Suprapubic skin (tissue), 4 donors: ENCODE results near the gene EMC1. TPM values are rescaled to one million over a fixed set of nuclear protein-coding genes. Genes with fewer than 3 reads are reported as not detected.

ENCODE experiments used
- DNase-seq, 2 donors: peaks; one replicate each; pipeline ENCODE4 v3.0.0-alpha.2; 2019; ENCODE audit warnings: low spot score in 2 of 2
- H3K27ac ChIP-seq: fragments of 200-600 bp; sonication (generic); one replicate; pipeline ENCODE4 v1.5.1; 2019
- H3K27me3 ChIP-seq: fragments of 200-600 bp; sonication (generic); one replicate; pipeline ENCODE4 v1.5.1; 2019
- H3K36me3 ChIP-seq: fragments of 200-600 bp; sonication (generic); one replicate; pipeline ENCODE4 v1.5.1; 2019
- H3K4me1 ChIP-seq: fragments of 200-600 bp; sonication (generic); one replicate; pipeline ENCODE4 v1.5.1; 2019
- H3K4me3 ChIP-seq: fragments of 200-600 bp; sonication (generic); one replicate; pipeline ENCODE4 v1.5.1; 2019; ENCODE audit warnings: mild to moderate bottlenecking
- H3K9me3 ChIP-seq: fragments of 200-600 bp; sonication (generic); one replicate; pipeline ENCODE4 v1.5.1; 2019
- CTCF ChIP-seq, 2 donors: fragments of 200-600 bp in 1 of 2; fragments of 450-650 bp in 1 of 2; sonication (generic) in 1 of 2; IDR thresholded peaks; one replicate each; pipeline ENCODE4 v1.5.1; 2016 to 2019; ENCODE audit warnings: antibody characterized with exemption in 2 of 2, mild to moderate bottlenecking in 1 of 2, moderate library complexity in 1 of 2
- EP300 ChIP-seq: sonication (generic); formaldehyde crosslinking; IDR thresholded peaks from one replicate; pipeline ENCODE4 v1.6.1; 2017; ENCODE audit warnings: antibody characterized with exemption
- POLR2A ChIP-seq, 2 donors: fragments of 450-650 bp; IDR thresholded peaks; one replicate each; pipeline ENCODE4 v1.6.1; 2017; ENCODE audit warnings: antibody characterized with exemption in 2 of 2, mild to moderate bottlenecking in 2 of 2, moderate library complexity in 2 of 2
- POLR2AphosphoS5 ChIP-seq, 3 donors: sonication (generic); formaldehyde crosslinking; IDR thresholded peaks; one replicate each; pipeline ENCODE4 v1.6.1; 2017; ENCODE audit warnings: antibody characterized with exemption in 3 of 3
- WGBS: methylation state at CpG from one replicate; pipeline ENCODE4 v1.1.5; 2018; 5-methylcytosine and 5-hydroxymethylcytosine counted together
- total RNA-seq, 4 donors: library from RNA; depleted of rRNA; stranded (reverse); fragments of >200 nt; gene quantifications; one replicate each; pipeline ENCODE4 v1.1.0, GENCODE V29; 2016

EMC1 gene
- total RNA-seq, 4 donors from 2014 or later = 33.5 to 83.4 (median 48.9) TPM

- peaks cover 7% of the 10 kb centered on the region for H3K4me1 ChIP-seq
- peaks cover 71% of the 10 kb centered on the region for H3K36me3 ChIP-seq
- no peak overlapping the region for H3K4me3 ChIP-seq
- TF ChIP-seq EP300 (no peak), CTCF (IDR thresholded peaks at IDR 0.05) (no peak), POLR2A (IDR thresholded peaks at IDR 0.05) (no peak), POLR2AphosphoS5 (IDR thresholded peaks at IDR 0.05) (no peak)
- no peaks in the 10 kb centered on the region for H3K27me3 ChIP-seq
- no peak for DNase-seq
- WGBS = 74% methylated on average over 2 of the region's 2 CpGs
- no peaks in the 10 kb centered on the region for H3K9me3 ChIP-seq
- no peak overlapping the region for H3K27ac ChIP-seq
Observed at GRCh38 chr1:19197845-19198244, 53.5 kb downstream of the EMC1 start.

- H3K4me3 ChIP-seq = no peak overlapping the region
- 94% methylated on average over 3 of the region's 3 CpGs for whole genome bisulfite sequencing
- no peak overlapping the region for H3K27ac ChIP-seq
- no peak for TF ChIP-seq CTCF (IDR thresholded peaks at IDR 0.05)
- TF ChIP-seq POLR2AphosphoS5 (IDR thresholded peaks at IDR 0.05) = no peak
- no peak for TF ChIP-seq POLR2A (IDR thresholded peaks at IDR 0.05)
- no peak for TF ChIP-seq EP300
- H3K27me3 ChIP-seq = no peaks in the 10 kb centered on the region
- no peaks in the 10 kb centered on the region for H3K4me1 ChIP-seq
- no peak for DNase-seq
- peaks cover 83% of the 10 kb centered on the region for H3K36me3 ChIP-seq
- H3K9me3 ChIP-seq = no peaks in the 10 kb centered on the region
Observed at GRCh38 chr1:19196331-19196730, 55.0 kb downstream of the EMC1 start.

GRCh38 chr1:19193004-19193403, 58.3 kb downstream of the EMC1 start:
- TF ChIP-seq EP300 = no peak
- TF ChIP-seq POLR2A (IDR thresholded peaks at IDR 0.05) = no peak
- TF ChIP-seq POLR2AphosphoS5 (IDR thresholded peaks at IDR 0.05) = no peak
- TF ChIP-seq CTCF (IDR thresholded peaks at IDR 0.05) = no peak
- H3K9me3 ChIP-seq = no peaks in the 10 kb centered on the region
- no peaks in the 10 kb centered on the region for H3K27me3 ChIP-seq
- no peak overlapping the region for H3K27ac ChIP-seq
- H3K4me3 ChIP-seq = no peak overlapping the region
- peaks cover 98% of the 10 kb centered on the region for H3K36me3 ChIP-seq
- DNase-seq = no peak
- WGBS = 88% methylated on average over 3 of the region's 3 CpGs
- no peaks in the 10 kb centered on the region for H3K4me1 ChIP-seq

- TF ChIP-seq EP300 = no peak
- no peak for TF ChIP-seq POLR2AphosphoS5 (IDR thresholded peaks at IDR 0.05)
- WGBS = 99% methylated on average over 3 of the region's 3 CpGs
- H3K9me3 ChIP-seq = no peaks in the 10 kb centered on the region
- no peak overlapping the region for H3K27ac ChIP-seq
- H3K27me3 ChIP-seq = no peaks in the 10 kb centered on the region
- peaks cover 96% of the 10 kb centered on the region for H3K36me3 ChIP-seq
- no peak for DNase-seq
- H3K4me3 ChIP-seq = no peak overlapping the region
- H3K4me1 ChIP-seq = no peaks in the 10 kb centered on the region
Observed at GRCh38 chr1:19191811-19192210, 59.5 kb downstream of the EMC1 start.

GRCh38 chr1:19190468-19190867, 60.9 kb downstream of the EMC1 start:
- H3K4me1 ChIP-seq = no peaks in the 10 kb centered on the region
- no peak for DNase-seq
- no peaks in the 10 kb centered on the region for H3K27me3 ChIP-seq
- TF ChIP-seq CTCF (IDR thresholded peaks at IDR 0.05) (no peak), POLR2A (IDR thresholded peaks at IDR 0.05) (no peak)
- no peaks in the 10 kb centered on the region for H3K9me3 ChIP-seq
- H3K27ac ChIP-seq = no peak overlapping the region
- WGBS = 92% methylated on average over 4 of the region's 4 CpGs
- no peak overlapping the region for H3K4me3 ChIP-seq
- H3K36me3 ChIP-seq = peaks cover 98% of the 10 kb centered on the region

GRCh38 chr1:19189270-19189669, 62.1 kb downstream of the EMC1 start:
- Histone ChIP-seq H3K27ac (no peak overlapping the region), H3K36me3 (peaks cover 98% of the 10 kb centered on the region), H3K4me3 (no peak overlapping the region), H3K27me3 (no peaks in the 10 kb centered on the region), H3K9me3 (no peaks in the 10 kb centered on the region), H3K4me1 (no peaks in the 10 kb centered on the region)
- 84% methylated on average over 3 of the region's 3 CpGs for WGBS
- no peak for DNase-seq
- TF ChIP-seq POLR2A (IDR thresholded peaks at IDR 0.05) (no peak), CTCF (IDR thresholded peaks at IDR 0.05) (no peak), POLR2AphosphoS5 (IDR thresholded peaks at IDR 0.05) (no peak), EP300 (no peak)
